Effector memory CD4-positive, alpha-beta T cell (primary cell): ENCODE measurements around the gene SOX6.

Experiments
- DNase-seq, 3 donors: peaks; one replicate each; pipeline ENCODE4 v3.0.0-alpha.2; 2020
- H3K27ac ChIP-seq: 2 replicates; pipeline ENCODE4 v1.7.0; 2013; ENCODE audit warnings: mild to moderate bottlenecking, low read length, moderate library complexity; ENCODE audit not compliant: insufficient read depth, poor library complexity, severe bottlenecking
- H3K27me3 ChIP-seq: replicated peaks from 2 replicates; pipeline ENCODE4 v1.7.0; 2013; ENCODE audit warnings: mild to moderate bottlenecking, low read length; ENCODE audit not compliant: insufficient read depth, control insufficient read depth, poor library complexity, severe bottlenecking
- H3K36me3 ChIP-seq: 2 replicates; pipeline ENCODE4 v1.7.0; 2013; ENCODE audit warnings: mild to moderate bottlenecking, low read length, moderate library complexity; ENCODE audit not compliant: control insufficient read depth, insufficient read depth
- H3K4me1 ChIP-seq: 2 replicates; pipeline ENCODE4 v1.7.0; 2013; ENCODE audit warnings: low read length, mild to moderate bottlenecking; ENCODE audit not compliant: control insufficient read depth, insufficient read depth, poor library complexity, severe bottlenecking
- H3K4me3 ChIP-seq: 2 replicates; pipeline ENCODE4 v1.7.0; 2013; ENCODE audit warnings: low read length, low read depth, mild to moderate bottlenecking; ENCODE audit not compliant: insufficient read depth, poor library complexity, severe bottlenecking
- H3K9me3 ChIP-seq: 2 replicates; pipeline ENCODE4 v1.7.0; 2013; ENCODE audit warnings: mild to moderate bottlenecking, low read length, moderate library complexity; ENCODE audit not compliant: control insufficient read depth

Gene SOX6

GRCh38 chr11:16287630-16288280 lies 68.6 kb downstream of the SOX6 start:
- Histone ChIP-seq H3K4me3 (no peak overlapping the region), H3K27ac (no peak overlapping the region), H3K9me3 (no peaks in the 10 kb centered on the region), H3K36me3 (no peaks in the 10 kb centered on the region), H3K4me1 (no peaks in the 10 kb centered on the region), H3K27me3 (no peaks in the 10 kb centered on the region)
- no peak for DNase-seq

DNA sequence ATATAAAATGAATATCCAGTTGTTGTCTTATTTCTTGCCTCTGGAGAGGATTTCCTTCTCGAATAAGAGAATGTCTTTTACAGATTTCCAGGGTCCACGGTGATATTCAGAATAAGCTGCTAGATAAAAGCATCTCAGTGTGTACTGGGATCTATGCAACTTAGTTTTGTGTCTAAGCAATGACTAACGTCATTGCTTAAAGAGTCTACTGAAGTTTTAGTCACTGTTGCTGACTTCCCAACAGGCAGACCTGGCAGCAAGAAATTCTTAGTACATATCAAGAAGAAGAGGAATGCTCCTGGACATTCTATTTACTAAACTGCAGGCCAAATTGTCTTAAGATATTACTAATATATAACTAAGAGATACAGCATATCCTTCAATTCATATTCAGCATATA lies 70.3 kb downstream of the SOX6 start:
- Histone ChIP-seq H3K27me3 (no peaks in the 10 kb centered on the region), H3K4me1 (no peaks in the 10 kb centered on the region), H3K27ac (no peak overlapping the region), H3K36me3 (no peaks in the 10 kb centered on the region), H3K4me3 (no peak overlapping the region), H3K9me3 (no peaks in the 10 kb centered on the region)
- no peak for DNase-seq

GRCh38 chr11:16280256-16280682 lies 76.1 kb downstream of the SOX6 start:
- no peaks in the 10 kb centered on the region for H3K27me3 ChIP-seq
- DNase-seq, result no peak

DNA sequence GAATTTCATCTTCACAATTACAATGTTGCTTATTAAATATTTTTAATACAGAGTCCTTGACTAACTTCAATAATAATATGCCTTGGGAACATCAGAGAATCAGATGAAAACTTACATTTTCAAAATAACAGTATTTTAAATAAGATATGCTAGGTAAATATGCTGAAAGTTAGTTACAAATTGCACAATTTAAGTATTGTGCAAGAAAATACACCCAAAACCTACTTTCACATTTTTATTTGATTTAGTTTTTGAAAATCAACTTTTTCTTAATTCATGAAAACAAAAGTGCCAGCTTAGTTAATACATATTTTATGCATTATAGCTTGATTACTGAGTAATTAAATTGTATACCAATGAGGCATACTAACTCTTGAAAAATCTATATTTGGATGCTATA lies 76.8 kb downstream of the SOX6 start:
- Histone ChIP-seq H3K4me1 (no peaks in the 10 kb centered on the region), H3K36me3 (no peaks in the 10 kb centered on the region), H3K27me3 (no peaks in the 10 kb centered on the region), H3K9me3 (no peaks in the 10 kb centered on the region), H3K4me3 (no peak overlapping the region), H3K27ac (no peak overlapping the region)
- no peak for DNase-seq

More at GRCh38 chr11:16280256-16280682, 76.1 kb downstream of the SOX6 start:
- no peak overlapping the region for H3K4me3 ChIP-seq
- H3K27ac ChIP-seq, result no peak overlapping the region
- H3K36me3 ChIP-seq, result no peaks in the 10 kb centered on the region
- no peaks in the 10 kb centered on the region for H3K9me3 ChIP-seq
- H3K4me1 ChIP-seq, result no peaks in the 10 kb centered on the region

DNA sequence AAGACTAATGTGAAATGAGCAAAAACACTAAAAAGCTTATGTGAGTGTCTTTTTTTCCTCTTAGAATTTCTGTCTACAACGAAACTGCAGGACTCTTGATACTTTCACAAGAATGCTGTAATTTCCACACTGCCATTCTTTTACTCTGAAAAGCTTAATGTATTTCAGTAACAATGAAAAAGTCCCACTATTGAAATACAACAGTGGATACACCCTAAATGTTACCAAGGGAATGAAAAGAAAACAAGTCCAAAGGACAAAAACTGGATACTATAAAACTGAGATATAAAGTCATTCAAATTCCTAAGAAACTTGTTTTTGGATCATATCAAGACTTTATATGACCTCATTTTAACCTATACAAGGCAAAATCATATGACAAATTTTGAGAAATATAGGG lies 77.4 kb downstream of the SOX6 start:
- no peaks in the 10 kb centered on the region for H3K4me1 ChIP-seq
- DNase-seq, result no peak
- no peak overlapping the region for H3K27ac ChIP-seq

GRCh38 chr11:16278273-16278672 lies 78.1 kb downstream of the SOX6 start:
- no peak for DNase-seq
- Histone ChIP-seq H3K27me3 (no peaks in the 10 kb centered on the region), H3K4me1 (no peaks in the 10 kb centered on the region), H3K27ac (no peak overlapping the region), H3K9me3 (no peaks in the 10 kb centered on the region), H3K36me3 (no peaks in the 10 kb centered on the region), H3K4me3 (no peak overlapping the region)

More for the DNA sequence above, 77.4 kb downstream of the SOX6 start:
- Histone ChIP-seq H3K4me3 (no peak overlapping the region), H3K9me3 (no peaks in the 10 kb centered on the region), H3K36me3 (no peaks in the 10 kb centered on the region), H3K27me3 (no peaks in the 10 kb centered on the region)

DNA sequence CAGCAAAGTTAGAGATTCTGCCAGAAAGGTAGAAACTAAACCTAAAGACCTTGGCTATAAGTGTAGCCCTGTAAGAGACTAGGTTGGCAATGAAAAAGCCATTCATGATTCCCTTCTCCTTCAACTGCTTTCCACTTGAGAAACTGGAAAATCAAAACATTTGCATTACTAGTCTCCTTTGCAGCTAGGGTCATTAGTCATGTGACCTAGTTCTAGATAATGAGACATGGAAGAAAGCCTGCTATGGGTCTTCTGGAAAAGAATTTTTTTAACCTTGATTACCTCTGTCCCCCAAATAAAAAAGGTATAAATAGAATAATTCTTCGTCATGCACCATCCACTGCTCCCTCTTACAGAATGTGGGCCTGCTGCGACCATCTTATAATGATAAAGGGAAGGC lies 80.1 kb downstream of the SOX6 start:
- no peak overlapping the region for H3K4me3 ChIP-seq
- no peak overlapping the region for H3K27ac ChIP-seq
- H3K27me3 ChIP-seq, result no peaks in the 10 kb centered on the region
- H3K9me3 ChIP-seq, result no peaks in the 10 kb centered on the region
- DNase-seq, result no peak
- H3K36me3 ChIP-seq, result no peaks in the 10 kb centered on the region
- H3K4me1 ChIP-seq, result no peaks in the 10 kb centered on the region

DNA sequence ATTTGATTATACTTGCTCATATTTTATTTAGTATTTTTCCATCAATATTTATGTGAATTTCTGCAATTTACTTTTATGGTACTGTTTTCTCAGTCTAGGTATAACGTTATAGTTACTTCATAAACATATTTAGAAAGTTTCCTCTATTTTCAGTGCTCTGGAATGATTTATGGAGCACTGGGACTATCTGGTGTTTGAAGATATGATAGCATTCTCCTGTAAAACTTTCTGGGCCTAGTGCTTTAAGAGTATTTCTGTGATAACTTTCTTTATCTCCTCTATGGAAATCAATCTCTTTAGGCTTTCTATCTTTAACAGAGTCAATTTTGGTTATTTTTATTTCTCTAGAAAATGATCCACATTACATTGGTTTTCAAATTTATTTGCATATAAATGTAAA lies 85.1 kb downstream of the SOX6 start:
- no peak for DNase-seq
- Histone ChIP-seq H3K27me3 (no peaks in the 10 kb centered on the region), H3K9me3 (no peaks in the 10 kb centered on the region), H3K36me3 (no peaks in the 10 kb centered on the region), H3K27ac (no peak overlapping the region), H3K4me1 (no peaks in the 10 kb centered on the region), H3K4me3 (no peak overlapping the region)

- no peaks in the 10 kb centered on the region for H3K9me3 ChIP-seq
- no peaks in the 10 kb centered on the region for H3K27me3 ChIP-seq
- H3K36me3 ChIP-seq, result no peaks in the 10 kb centered on the region
- no peak overlapping the region for H3K4me3 ChIP-seq
- H3K27ac ChIP-seq, result no peak overlapping the region
- H3K4me1 ChIP-seq, result no peaks in the 10 kb centered on the region
- DNase-seq, result no peak
Observed at GRCh38 chr11:16266021-16266420, 90.3 kb downstream of the SOX6 start.

DNA sequence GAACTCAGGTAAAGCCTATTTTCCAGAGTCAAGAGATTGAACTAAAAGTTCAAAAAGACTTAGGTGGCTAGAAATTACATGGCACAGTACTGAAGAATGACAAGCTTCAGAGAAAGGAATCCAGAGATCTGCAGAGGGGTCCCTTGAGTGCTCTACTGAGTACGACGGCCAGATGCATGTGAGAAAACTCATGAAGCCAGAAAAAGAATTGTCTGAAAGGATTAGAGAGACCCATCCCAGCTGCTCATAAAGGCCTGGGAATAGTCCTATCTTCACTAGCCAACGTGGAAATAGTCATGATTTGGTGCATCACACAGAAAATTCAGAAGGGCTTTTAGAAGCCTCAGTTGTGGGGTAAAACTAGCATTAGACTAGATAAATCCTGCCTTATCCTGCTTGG lies 91.3 kb downstream of the SOX6 start:
- no peak for DNase-seq
- Histone ChIP-seq H3K27me3 (no peaks in the 10 kb centered on the region), H3K4me1 (no peaks in the 10 kb centered on the region), H3K9me3 (no peaks in the 10 kb centered on the region), H3K36me3 (no peaks in the 10 kb centered on the region), H3K27ac (no peak overlapping the region), H3K4me3 (no peak overlapping the region)
